SK-N-MC (cell line): Measurements from ENCODE around the gene DNAJB11.

Experiments
- EZH2 ChIP-seq: fragments of 200-600 bp; sonication (generic); IDR thresholded peaks from one replicate; pipeline ENCODE4 v1.6.1; 2017; ENCODE audit warnings: antibody characterized with exemption
- FOXP2 ChIP-seq: optimal IDR thresholded peaks from 2 replicates; pipeline ENCODE3; 2011; ENCODE audit warnings: mild to moderate bottlenecking, moderate library complexity; ENCODE audit not compliant: insufficient read depth; ENCODE audit errors: extremely low read length, control extremely low read depth

DNA sequence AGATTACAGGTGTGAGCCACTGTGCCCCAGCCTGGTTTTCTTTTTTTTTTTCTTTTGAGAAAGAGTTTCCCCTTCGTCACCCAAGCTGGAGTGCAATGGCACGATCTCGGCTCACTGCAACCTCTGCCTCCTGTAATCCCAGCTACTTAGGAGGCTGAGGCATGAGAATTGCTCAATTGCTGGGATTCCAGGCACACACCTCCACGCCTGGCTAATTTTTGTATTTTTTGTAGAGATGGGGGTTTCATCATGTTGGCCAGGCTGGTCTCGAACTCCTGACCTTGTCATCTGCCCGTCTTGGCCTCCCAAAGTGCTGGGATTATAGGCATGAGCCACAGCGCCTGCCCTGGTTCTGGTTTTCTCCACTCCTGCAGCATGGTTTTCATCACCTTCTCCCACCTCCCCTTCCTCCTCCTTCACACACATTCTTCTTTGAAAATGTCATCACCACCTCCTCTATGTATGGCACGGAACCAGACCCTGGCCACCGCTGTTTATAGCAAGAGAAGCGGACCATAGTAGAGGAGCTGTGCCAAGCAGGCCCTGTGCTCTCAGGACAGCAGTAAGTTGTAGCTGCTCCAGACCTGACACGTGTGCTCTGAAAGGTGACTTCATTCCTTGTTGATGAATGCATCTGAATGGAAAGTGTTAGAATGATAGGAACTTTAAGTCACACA is 27.7 kb downstream of the DNAJB11 start:
- TF ChIP-seq FOXP2 (no peak), EZH2 (no peak)
